ENCODE measurements around the gene SELENOM.
A peak's percentile ranks its signal among the peaks of the same experiment; 100 is the strongest.

SELENOM gene

DNA sequence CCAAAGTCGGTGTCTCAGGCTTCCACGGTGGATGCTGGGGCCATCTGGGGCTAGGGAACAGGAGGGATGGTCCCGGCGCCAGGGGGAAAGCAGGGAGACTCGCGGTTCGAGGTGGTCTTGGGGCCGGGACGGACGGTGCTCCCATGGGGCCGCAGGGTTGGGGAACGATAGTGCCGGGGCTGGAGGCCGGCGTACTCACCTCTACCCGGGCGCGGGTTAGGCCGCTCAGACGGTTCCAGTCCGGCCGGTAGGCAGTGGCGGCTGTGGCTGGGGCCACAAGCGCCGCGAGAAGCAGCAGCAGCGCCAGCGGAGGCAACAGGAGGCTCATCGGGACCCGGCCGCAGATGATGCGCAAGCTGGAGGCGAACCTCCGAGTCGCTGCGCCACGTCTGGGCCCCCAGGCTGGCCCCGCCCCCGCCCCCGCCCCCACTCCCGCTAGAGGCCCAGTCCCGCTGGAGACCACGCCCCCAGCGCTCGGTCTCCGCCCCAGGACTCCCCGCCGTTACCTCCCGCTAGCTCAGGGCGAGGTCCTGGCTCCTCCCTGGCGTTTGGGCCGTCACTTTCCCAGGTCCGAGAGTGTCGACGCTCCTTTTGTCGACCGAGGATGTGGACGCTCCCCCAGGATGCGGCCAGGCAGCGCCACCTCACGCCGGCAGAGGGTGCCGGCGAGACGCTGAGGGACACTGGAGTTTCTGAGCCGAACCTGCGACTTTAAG, at the start of gene SELENOM:
TSS of gene SELENOM (minus strand) at position 391 of the 716 bp plus-strand sequence. CDS start at position 328, 63 bp downstream.
- peak; percentile 97 for DNase-seq

GRCh38 chr22:31155422-31155821, 48.1 kb upstream of the SELENOM start:
- DNase-seq: no peak

- DNase-seq: no peak
These were observed 47.6 kb upstream of the SELENOM start for GRCh38 chr22:31154975-31155374.

- DNase-seq: no peak
These were observed 46.0 kb upstream of the SELENOM start for GRCh38 chr22:31153357-31153756.

DNA sequence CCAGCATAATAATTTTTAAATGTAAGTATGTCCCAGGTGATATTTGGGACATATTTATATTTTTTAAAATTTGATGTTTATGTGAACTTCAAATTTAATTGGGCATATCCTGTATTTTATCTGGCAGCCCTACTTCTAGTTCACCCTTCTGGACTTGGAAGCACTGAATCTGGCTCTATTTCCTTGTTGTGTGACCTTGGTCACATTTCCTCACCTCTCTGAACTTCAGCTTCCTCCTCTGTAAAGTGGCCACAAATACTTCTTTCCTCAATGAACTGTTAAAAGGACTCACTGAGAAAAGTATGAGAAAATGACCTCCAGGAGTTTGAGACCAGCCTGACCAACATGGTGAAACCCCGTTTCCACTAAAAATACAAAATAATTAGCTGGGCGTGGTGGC, 44.5 kb upstream of the SELENOM start:
- no peak for DNase-seq

DNA sequence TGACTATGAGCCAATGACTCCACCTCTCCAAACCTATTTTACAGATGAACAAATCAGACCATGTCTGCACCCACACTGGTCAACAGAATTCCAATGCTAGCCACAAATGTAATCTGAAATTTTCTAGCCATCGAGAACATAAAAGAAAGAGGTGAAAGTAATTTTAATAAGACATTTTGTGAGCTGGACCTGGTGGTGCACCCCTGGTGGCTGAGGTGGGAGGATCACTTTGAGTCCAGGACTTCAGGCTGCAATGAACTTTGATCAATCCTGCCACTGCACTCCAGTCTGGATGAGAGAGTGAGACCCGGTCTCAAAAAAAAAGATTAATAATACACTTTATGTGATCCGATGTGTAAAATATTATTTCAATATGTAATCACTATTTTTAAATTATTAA, 43.2 kb upstream of the SELENOM start:
- no peak for DNase-seq

DNA sequence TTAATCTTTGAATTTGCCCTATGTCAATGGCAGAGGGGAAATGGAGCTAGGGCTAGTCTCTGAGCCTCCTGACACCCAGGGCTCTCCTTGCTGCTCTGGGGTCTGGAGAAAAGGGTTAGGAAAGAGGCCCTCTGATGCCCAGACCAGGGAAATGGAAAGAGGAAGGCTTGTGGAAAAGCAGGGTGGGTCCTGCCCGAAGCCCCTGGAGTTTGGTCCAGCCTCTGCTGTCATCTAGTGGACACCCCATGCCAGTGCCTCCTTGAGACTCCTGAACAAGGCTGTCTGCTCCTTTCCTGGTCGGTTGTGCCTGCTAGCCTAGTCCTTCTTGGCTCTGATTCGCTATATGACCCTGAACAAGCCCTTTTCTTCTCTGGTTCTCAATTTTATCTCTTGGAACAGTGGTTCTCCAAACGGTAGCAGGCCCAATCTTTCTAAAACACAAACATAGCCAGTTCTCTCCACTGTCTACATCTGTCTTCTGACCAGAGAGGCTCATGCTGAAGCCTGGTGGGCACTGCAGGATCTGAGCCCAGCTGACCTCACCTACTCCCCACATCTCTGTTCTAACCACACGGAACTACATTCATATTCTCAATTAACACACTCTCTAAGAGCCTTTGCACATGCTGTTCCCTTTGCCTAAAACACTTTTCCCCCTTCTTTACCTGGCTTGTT, 41.7 kb upstream of the SELENOM start:
- peak; percentile 41 for DNase-seq

DNA sequence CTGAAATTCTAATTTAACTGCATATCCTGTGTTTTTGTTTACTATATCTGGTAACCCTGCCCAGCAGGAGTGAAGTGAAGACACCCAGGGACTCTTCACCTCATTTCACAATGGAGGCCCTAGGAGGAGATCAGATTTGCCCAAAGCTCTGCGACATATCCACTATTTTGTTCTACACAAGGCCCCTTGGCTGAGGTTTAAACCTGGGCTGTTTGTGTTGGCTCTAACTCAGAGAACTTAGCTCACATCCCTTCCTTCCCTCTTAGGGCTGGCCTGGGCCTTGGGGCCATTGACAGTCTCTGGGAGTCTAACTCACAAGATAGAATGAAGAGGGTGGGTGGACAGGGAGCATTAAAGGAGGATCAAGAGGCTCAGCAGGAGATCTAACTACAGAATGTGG, 41.1 kb upstream of the SELENOM start:
- DNase-seq: no peak

GRCh38 chr22:31144223-31144622, 36.9 kb upstream of the SELENOM start:
- DNase-seq: no peak

DNA sequence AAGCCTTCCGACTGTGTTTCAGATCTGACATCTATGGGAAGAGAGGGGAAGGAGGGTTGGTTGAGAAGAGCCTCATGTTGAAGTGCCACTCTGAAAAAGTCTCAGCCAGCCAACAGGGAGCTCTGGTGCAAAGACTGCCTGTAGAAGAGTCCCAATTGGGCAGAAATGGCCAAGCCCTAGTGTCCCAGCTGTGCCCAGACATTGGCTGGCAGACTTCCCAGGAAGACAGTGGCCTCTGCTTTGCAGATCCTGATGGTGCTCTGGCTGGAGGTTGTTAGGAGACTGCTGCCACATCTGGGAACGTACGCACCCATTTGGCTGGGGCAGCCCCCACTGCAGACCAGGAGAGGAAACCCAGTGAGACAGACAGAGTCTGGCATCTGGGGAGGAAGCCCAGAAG, 36.2 kb upstream of the SELENOM start:
- no peak for DNase-seq

DNA sequence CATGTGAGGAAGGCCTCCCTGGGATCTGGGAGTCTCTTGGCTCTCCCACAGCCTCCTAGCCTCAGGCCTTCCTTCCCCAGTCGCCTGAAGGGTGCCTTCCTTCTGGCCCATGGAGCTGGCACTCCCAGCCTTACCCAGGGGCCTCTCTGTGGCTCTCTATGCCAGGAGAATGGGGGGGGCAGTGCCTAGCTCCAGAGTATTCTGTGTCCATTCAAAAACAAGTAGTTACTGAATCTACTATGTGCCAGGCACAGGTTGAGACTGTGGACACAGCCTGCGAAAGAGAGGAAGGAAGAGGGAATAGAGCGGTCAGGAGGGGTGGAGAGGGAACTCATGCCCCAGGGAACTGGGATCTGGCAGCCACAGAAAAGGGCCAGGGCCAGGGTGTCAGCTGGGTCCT, 35.7 kb upstream of the SELENOM start:
- DNase-seq: no peak

DNA sequence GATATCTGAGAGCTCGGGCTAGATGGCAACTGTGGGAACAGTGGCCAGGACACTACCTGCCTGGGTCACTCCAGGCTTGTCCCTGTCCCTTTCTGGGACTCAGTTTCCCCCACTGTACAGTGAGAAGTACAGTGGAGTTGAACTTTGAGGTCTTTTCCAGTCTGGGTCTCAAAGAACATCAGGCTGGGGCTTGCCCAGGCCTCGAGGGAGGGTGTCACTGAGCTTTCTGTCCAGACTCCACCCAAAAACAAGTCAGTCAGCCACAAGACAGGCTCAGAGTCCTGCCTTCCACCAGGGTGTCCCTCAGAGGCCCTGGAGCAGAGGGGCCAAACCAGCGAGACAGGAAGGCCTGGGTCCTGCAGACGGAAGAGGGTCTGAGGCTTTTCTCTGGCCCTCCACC, 34.9 kb upstream of the SELENOM start:
- no peak for DNase-seq

DNA sequence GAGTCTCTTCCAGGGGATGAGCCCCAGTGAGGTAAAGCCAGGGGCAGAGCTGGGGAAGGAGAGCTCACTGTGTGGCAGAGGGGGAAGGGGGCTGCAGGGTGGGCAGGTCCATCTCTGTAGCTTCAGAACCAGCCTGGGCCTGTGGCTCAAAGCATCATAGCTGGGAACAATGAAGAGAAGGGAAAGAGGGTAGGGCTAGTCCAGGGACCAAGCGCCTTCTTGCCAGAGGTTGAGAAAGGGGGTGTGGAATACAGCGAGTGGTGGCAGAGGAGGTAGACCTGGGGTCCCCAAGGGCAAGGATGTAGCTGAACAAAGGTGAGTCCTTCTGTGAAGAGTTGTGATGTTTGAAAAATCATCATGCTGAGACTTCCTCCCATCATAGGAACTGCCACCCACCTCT, 34.2 kb upstream of the SELENOM start:
- DNase-seq: no peak

GRCh38 chr22:31140746-31141145, 33.4 kb upstream of the SELENOM start:
- DNase-seq: no peak

- no peak for DNase-seq
These were observed 32.7 kb upstream of the SELENOM start, which contains the start of gene PLA2G3 for GRCh38 chr22:31139866-31140716. TSS of gene PLA2G3 (minus strand) at chr22:31140508. CDS start at chr22:31140354, 154 bp downstream.

GRCh38 chr22:31139066-31139465, 31.7 kb upstream of the SELENOM start:
- no peak for DNase-seq

- no peak for DNase-seq
These were observed 30.8 kb upstream of the SELENOM start for GRCh38 chr22:31138126-31138525.

DNA sequence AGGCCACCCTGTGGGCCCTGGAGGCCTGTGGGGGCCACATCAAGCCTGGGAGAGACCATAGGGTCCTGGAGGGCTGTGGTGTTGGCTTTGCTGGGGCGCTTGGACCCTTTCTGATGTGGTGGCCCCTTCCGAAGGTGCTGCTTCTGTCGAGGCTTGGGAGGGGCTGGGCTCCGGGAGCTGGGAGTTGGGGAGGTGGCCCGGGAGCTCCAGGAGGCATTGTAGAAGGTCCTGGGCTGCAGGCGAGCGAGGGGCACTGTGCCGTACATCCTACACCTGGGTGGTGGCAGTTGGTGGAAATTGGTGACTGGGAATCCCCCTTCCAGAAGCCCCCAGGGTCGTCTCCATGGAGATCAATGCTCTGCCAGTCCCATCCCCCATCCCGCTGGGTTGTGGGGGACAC, 30.4 kb upstream of the SELENOM start:
- DNase-seq: no peak

GRCh38 chr22:31136711-31137110, 29.3 kb upstream of the SELENOM start:
- DNase-seq: no peak

- DNase-seq: no peak
These were observed 28.8 kb upstream of the SELENOM start for GRCh38 chr22:31136155-31136554.

GRCh38 chr22:31135706-31136105, 28.3 kb upstream of the SELENOM start:
- no peak for DNase-seq

- DNase-seq: no peak
These were observed 27.3 kb upstream of the SELENOM start for GRCh38 chr22:31134688-31135087.

- DNase-seq: no peak
These were observed 26.5 kb upstream of the SELENOM start for GRCh38 chr22:31133911-31134310.

DNA sequence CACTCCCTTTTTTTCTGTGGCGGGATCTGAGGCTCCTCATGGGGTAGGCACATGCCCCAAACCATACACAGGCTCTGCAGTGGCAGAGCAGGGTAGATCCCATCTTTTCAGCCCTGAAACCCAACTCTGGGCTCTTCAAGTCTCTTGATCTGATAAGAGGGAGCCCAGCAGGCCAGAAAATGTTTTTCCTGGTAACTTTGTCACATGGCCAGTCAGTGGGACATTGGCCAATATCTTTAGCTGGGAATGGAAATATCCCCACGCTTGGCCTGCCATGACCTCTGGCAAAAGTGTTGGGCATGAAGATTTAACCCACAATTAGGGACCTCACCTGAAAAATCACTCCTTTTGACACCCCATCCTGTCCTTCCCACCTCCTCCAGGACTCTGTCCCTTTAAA, 23.5 kb upstream of the SELENOM start:
- DNase-seq: no peak
